HG02678 (cell line): ENCODE measurements around the gene ITGB5.

Source experiments
- ATAC-seq: cut with Tn5 transposase; IDR thresholded peaks from one replicate; pipeline ENCODE4 v1.9.1; 2021; ENCODE audit warnings: mild to moderate bottlenecking, moderate library complexity; ENCODE audit not compliant: unreplicated experiment

ITGB5 gene, protein sequence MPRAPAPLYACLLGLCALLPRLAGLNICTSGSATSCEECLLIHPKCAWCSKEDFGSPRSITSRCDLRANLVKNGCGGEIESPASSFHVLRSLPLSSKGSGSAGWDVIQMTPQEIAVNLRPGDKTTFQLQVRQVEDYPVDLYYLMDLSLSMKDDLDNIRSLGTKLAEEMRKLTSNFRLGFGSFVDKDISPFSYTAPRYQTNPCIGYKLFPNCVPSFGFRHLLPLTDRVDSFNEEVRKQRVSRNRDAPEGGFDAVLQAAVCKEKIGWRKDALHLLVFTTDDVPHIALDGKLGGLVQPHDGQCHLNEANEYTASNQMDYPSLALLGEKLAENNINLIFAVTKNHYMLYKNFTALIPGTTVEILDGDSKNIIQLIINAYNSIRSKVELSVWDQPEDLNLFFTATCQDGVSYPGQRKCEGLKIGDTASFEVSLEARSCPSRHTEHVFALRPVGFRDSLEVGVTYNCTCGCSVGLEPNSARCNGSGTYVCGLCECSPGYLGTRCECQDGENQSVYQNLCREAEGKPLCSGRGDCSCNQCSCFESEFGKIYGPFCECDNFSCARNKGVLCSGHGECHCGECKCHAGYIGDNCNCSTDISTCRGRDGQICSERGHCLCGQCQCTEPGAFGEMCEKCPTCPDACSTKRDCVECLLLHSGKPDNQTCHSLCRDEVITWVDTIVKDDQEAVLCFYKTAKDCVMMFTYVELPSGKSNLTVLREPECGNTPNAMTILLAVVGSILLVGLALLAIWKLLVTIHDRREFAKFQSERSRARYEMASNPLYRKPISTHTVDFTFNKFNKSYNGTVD

DNA sequence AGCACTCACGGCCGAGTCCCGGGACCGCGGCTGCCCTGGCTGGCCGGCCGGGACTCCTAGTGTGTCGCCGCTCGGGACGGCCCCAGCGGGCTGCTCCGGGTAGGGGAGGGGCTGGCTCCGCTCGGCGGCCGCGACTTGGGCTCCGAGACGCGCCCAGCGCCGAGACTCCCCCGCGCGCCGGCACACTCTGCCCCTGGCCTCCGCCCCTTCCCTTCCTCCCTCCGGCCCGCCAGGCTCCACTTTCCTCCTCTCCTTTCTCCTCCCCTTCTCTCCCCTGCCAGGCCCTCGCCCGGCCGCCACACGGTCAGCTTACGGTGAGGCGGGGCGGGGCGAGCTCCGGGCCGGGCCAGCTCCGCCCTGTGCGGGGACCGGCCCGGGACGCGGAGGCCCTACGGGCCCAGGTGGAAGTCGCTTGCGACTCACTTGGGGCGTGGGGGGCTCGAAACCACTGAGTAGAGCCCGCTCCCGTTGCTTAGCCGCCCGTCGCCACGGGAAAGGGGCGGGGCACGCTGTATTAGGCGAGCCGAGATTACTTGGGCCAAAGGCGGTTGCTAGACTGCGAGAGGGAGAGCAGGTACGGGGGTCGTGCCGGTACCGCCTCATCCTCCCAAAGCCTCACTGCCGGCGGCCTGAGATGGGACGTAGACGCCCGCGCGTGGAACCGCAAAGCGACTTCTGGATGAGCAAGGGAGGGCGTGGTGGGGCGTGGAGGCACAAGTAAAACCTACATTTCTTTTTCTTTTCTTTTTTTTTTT lies at the start of gene ITGB5:
TSS of gene ITGB5 (minus strand) at position 189 of the 755 bp plus-strand sequence. CDS start 365 bp downstream, outside the sequence.
- peak; percentile 64 for ATAC-seq

DNA sequence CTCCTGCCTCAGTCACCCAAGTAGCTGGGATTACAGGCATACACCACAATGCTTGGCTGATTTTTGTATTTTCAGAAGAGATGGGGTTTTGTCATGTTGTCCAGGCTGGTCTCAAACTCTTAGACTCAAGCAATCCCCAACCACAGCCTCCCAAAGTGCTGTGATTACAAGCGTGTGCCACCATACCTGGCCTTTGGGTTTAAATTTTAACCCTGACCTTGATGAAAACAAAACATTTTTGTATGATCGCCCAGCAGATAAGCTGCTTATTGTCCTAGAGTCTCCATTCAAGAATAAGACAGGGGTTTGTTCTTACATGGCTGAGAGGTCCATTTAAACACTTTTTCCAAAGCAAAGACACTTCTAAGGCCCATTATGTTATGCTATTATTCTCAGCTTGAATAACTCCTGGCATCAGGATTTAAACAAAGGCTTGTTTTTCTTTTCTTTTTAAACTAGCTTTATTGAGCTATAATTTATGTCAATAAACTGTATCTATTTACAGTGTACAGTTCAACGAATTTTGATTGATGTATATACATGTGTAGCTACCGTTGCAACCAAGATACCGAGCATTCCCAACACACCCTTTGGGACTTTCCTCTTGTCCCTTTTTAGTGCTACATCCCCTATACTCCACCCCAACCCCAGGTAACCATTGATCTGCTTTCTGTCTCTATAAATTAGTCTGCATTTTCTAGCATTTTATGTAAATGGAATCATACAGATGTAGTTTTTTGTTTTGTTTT lies 48.8 kb upstream of the ITGB5 start:
- ATAC-seq = no peak

DNA sequence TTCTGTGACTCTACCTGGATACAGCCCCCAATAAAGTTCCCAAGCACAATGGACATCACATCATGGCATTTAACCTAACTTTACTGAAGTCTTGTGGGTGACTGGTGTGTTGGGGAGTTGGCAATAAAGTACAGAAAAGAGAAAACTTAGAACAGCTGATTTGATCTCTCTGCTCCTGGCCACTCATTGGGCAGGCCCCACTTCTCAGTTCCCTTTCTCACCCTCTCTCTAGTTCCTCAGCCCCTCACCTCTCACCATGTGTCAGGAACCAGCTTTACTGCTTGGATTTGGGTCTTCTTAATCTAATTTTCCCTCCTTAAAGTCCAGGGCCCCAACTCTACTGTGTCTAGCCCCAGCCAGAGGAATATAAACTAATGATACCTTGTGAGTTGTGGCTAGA lies 48.1 kb upstream of the ITGB5 start:
- ATAC-seq = peak; percentile 66

DNA sequence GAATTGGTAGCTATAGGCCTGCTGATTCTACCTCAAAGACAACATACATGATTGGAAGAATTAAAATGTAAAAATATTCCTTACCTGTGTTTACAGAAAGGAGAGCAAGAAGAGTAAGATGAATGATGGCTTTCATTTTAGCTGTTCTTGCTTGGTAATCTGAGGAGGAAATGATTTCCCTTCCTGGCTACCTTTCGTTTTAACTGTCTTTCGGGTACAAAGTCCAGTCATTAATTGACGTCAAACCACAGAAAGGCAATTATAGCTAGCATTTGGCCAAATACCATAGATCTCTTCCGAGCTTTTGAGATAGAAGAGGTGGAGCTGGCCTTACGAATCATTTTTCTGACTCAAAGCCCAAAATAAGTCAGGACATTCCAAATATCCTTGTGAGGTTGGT lies 47.4 kb upstream of the ITGB5 start, which contains the start of gene MUC13:
TSS of gene MUC13 (minus strand) at position 175 of the 400 bp plus-strand sequence. CDS start at position 136, 39 bp downstream.
- ATAC-seq = no peak

DNA sequence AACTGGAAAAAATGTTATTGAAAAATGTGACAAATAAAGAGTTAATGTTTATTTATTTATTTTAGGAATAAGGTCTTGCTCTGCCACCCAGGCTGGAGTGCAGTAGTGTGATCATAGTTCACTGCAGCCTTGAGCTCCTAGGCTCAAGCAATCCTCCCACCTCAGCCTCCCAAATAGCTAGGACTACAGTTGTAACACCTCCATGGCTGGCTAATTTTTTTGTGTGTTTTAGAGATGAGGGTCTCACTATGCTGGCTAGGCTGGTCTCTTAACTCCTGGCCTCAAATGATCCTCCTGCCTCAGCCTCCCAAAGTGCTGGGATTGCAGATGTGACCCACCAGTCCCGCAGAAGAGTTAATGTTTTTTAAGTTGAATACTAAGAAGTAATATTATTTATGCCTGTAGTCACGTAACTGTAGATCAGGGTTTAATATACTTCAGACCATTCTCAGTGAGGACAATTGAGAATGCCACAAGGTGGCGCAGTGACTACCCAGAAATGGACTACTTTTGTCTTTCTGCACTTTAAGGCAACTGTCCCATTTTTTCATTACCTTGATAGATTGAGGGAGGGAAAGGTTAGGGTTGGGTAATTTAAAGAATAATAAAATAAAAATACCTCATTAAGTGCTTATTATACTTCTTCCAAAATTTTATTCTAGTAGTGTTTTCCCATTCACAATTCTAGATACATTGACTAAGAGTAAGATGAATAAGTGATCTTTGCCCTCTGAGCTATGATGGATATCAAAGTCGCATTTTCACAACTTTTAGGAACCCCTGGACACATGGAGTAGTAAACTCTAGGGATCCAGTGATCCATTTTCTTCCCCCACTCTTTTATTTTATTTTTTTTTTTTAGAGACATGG lies 41.4 kb upstream of the ITGB5 start:
- no peak for ATAC-seq

DNA sequence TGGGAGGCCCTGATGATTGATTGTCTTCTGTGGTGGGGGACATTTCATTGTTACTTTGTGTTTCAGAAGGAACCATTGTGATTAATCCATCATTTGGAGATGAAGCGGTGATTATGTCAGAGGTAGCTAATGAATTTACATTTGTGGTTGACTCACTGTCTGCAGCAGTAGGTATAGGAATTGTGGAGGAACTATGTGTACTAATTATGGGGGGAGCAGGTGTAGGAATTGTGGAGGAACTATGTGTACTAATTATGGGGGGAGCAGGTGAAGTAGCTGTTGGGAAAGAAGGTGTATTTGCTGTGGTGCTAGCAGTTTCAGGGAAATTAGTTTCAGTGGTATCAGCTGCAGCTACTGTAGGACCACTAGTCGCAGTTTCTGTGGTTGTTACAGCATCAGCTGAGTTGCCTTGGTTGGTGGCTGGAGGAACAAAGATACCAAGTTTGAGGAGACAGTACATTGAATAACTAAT lies 40.4 kb upstream of the ITGB5 start:
- peak; percentile 77 for ATAC-seq

DNA sequence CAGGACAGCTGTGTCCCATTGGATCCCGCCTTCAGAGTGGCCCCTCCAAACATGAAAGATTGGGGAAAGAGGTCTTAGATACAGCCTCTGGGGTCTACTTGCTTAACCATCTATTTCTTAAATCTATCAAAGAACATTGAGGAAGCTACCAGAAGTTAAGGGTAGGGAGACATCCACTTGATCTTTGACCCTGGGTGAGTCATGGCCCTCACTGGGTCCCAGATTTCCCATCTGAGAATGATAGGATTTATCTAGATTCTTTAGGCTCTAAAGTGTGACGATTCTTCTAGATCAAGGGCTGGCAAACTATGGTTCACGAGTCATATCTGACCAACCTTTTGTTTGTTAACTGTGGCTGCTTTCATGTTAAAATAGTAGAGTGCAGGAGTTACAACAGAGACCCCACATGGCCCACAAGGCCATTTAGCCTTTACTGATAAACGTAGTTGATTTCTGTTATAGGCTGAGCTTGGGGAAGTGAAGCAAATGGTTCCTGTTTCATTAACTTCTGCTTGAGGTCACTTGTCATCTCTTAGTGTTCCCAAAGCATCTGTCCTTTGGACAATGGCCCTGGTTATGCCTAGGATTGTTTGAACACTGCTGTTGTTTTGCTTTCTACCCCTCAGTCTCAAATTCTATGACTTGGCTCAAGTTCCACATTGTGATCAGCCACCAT lies 39.4 kb upstream of the ITGB5 start:
- no peak for ATAC-seq

DNA sequence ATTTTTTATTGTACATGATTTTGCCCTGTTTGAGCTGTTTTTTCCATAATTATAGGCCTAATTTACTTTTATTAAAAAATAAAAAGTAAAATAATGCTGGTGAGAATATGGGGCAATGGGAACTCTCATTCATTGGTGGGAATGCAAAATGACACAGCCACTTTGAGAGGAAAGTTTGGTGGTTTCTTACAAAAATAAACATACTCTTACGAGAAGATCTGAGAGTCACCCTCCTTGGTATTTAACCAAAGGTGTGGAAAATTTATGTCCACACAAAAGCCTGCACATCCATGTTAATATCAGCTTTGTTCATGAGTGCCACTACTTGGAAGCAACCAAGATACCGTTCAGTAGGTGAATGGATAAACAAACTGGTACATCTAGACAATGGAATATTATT lies 37.6 kb upstream of the ITGB5 start:
- ATAC-seq = no peak

DNA sequence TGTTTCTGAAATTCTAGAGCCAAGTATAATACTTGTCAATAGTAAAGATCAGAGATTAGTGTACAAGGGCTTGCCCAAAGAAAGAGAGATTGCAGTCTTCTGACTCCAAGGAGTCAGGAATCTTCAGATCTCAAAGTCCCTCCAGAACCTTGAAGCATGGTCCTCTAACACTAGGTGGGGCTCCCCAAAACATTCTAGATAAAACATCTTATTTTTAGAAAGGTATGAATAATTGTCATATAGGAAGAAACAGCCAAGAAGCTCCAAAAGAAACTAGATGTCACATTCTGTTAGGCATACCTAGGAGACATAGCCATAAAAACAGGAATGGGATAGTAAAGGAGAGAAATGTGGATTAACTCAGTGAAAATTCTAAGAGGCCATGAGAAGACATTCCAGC lies 36.7 kb upstream of the ITGB5 start:
- no peak for ATAC-seq

DNA sequence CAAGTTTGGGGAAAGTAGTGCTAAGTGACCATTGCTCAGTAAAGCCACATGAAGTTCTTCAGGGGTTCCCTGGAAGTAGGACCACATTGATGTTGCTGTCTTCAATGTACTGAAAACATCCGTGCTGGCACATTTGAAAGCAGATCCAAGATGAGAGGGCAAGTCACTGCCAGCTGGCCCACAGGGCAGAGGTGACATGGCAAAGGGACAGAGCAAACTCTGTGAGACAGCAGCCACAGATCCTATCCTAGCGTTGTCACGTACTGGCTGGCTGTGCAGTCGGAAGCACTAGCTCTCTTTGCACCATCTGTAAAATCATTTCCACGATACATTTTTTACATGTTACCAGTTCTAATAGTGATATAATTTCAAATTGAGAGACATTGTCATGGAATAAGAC lies 33.6 kb upstream of the ITGB5 start:
- ATAC-seq = no peak

DNA sequence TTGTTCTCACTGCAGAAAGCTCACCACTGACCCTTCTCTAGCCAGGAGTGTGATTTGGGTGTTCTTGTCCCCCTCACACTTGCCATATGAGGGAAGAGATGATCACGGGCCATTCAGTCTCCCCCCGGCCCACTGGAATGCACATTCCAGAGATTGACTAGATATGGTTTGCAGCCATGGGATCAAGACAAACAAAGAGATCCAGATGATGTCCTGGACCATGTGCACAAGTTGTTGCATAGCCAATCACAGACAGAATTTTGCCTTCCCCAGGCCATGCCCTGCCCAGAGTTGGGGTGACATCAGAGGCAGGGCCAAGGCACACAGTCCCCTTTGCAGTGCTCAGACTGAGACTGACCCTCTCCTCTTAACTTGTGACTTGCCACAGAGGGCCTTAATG lies 32.6 kb upstream of the ITGB5 start:
- no peak for ATAC-seq

DNA sequence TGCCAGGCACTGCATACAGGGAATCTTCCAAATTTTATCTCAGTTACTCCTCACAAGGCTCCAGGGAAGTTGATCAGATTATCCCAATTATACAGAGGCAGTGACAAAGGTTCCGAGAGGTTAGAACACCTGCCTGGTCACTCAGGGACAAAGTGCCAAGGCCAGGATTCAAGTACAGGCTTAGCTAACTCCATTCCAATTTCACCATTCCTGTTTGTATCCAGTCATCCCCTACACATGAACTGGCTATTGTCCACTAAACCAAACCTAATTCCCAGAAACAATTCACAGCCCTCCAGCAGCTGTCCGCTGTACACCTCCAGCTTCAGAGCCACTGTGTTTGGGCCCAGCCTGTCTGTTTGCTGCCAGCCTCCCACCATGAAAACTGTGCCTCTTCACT lies 31.4 kb upstream of the ITGB5 start:
- ATAC-seq = no peak

DNA sequence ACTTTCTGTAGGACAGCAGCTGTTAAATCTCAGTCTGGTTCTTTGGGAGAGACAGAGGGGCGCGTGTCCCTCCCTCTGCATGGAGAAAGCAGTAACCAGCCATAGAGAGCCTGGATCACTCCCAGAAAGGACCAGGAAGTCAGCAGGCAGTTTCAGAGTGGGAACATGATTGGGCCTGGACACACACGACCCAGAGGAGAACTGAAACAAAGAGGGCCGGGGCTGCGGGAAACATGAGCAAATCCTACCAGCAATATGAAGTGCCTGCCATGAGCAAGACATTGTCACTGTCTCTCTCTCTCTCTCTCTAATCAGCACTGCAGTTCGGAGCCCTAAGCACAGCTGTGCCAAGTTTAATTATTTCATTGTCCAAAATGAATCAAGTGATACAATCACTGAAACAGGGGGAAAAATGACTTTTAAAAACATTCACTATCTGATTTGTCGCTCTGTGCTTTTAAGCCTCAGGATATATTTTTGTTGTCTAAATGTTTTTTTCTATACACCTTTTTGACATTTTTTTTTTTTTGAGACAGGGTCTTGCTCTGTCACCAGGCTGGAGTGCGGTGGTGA lies 29.8 kb upstream of the ITGB5 start:
- no peak for ATAC-seq

DNA sequence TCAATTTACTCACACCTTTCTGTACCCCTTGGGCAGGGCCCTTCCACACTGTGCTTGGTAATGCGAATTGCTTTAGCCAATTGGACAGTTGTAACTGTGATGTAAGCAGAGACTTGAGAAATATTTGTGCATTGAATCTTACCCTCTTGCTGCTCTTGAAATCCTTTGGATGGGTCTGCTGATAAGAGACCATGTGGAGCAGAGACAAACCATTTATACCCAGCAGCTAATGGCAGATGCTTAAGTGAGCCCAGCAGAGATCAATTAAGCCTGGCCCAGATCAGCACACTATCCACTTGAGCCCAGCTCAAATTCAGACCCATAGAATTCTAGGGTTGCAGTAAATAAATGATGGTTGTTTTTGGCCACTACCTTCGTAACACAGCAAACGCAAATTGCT lies 28.1 kb upstream of the ITGB5 start:
- no peak for ATAC-seq

DNA sequence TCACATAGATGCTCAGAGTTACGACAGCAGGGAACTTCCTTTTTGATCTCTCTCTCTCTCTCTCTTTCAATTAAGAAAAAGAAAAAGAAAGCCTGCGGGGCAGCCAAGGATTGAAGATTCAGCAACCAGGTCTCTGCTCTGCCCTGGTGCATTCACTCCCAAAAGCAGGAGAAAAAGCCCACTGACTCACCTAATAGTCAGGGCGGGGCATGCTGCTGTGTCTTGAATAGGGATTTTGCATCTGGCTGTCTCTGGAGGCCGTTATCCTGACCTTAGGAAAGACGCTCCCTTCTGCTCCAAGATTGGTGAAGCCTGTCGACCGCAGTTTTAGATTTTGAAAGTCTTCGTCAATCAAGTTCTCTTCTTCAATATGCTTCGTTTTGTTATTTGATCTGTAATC lies 20.8 kb upstream of the ITGB5 start:
- ATAC-seq = no peak

DNA sequence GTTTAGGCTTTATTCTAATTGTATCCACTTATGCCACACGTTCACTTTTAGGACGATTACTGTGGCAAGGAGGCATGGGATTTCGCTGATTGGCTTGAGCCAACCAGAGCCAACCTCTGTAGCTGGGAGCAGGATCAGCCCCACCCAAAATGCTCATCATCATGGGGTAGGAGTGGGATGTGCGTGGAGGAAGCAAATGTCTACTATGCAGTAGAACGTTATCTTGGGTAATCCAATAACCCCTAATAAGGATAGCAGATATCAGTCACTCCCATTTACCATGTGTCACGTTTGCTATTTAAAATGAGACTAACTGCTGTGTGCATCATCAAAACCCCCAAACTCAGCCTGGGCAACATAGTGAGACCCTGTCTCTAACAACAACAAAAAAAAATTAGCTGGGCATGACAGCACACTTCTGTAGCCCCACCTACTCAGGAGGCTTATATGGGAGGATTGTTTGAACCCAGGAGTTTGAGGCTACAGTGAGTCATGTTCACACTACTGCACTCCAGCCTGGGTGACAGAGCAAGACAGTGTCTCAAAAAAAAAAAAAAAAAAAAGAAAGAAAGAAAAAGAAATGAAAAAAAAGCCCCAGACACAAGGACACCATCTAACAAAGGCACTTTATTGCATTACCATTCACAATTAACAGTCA lies 17.8 kb upstream of the ITGB5 start:
- no peak for ATAC-seq

DNA sequence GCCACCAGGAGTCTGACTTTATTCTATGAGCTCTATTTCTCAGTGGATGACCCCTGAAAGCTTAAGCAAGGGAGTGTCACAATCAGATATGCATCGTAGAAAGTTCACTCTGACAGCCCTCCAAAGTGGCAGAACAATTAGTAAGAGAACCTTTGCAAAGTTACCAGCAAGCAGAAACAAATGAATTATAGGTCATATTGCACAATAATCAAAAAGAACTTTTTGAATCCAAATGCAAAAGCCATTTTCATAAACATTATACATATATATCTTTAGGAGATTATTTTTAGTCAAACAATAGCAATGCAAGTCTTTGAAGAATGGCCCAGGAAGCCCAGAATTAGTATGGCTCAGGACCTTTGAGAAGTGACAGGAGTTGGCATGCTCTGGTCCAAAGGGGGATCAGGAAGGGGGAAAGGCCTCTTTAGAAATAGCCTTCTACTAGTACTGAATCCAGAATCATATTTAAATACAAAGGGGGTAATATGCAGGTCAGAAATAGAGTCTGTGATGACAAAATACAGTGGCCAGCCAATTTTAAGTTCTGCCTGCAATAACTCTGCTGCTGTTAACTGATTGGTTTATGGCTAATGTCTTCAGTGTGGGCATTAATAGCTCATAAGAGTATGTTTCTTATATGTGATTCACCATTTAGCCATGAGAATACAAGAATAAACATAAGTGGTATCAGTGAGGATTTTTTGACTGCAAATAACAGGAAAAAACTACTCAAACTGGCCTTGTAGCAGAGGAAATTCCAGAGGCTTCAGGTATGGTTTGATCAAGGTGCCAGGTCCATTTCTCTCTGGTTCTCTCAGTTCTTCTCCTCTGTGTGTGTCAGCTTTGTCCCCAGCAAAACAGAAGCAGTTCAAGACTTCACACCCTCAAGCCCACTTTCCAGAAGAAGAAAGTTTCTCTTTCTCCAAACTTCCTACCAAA lies 17.0 kb upstream of the ITGB5 start:
- no peak for ATAC-seq
